ENCODE measurements around the gene FHIT. TPM values are rescaled to one million over a fixed set of nuclear protein-coding genes. Genes with fewer than 3 reads are reported as not detected.

FHIT gene
- polyA plus RNA-seq, 1 of the 3 experiments (the other 2 are of a cell fraction) = 0.41 TPM

- Histone ChIP-seq H3K4me1 (ENCODE audit: control insufficient read depth in 1 of 2, insufficient read depth in 2 of 2, low read depth in 1 of 2, low read length in 1 of 2) (no peaks in the 10 kb centered on the region), H3K79me2 (ENCODE audit: insufficient read depth) (no peaks in the 10 kb centered on the region), H3K27ac (ENCODE audit: low read depth in 2 of 2, low read length in 1 of 2) (no peak overlapping the region), H3K9me2 (no peaks in the 10 kb centered on the region), H3K4me3 (ENCODE audit: low read depth in 2 of 2, low read length in 1 of 2) (no peak overlapping the region), H3K4me2 (no peak overlapping the region), H2AFZ (ENCODE audit: low read depth) (no peak overlapping the region), H3K27me3 (ENCODE audit: insufficient read depth) (no peaks in the 10 kb centered on the region), H3K36me3 (replicated peaks in 1 of 2; ENCODE audit: control insufficient read depth in 1 of 2, insufficient read depth in 2 of 2, low read length in 1 of 2) (no peaks in the 10 kb centered on the region), H3K9me3 (no peaks in the 10 kb centered on the region), H3F3A (replicated peaks; ENCODE audit: insufficient read depth) (no peaks in the 10 kb centered on the region), H3K9ac (no peak overlapping the region), H4K20me1 (ENCODE audit: insufficient read depth) (no peaks in the 10 kb centered on the region)
- ChIA-PET CTCF (no interaction called here), POLR2A (no interaction called here)
- DNase-seq = no peak
- WGBS (ENCODE audit: low lambda C conversion rate) = 68% methylated on average over 12 of the region's 12 CpGs
- TF ChIP-seq MXI1 (IDR thresholded peaks at IDR 0.05; ENCODE audit: low read depth, low read length) (no peak), FOSL2 (IDR thresholded peaks at IDR 0.05; ENCODE audit: borderline replicate concordance, low read depth) (no peak), SIN3A (IDR thresholded peaks at IDR 0.05; ENCODE audit: borderline replicate concordance, low read depth, low read length) (no peak), YY1 (IDR thresholded peaks at IDR 0.05; ENCODE audit: low read depth) (no peak), REST (IDR thresholded peaks at IDR 0.05; ENCODE audit: low read depth, low read length) (no peak), PBX3 (IDR thresholded peaks at IDR 0.05) (no peak), USF2 (IDR thresholded peaks at IDR 0.05; ENCODE audit: borderline replicate concordance, low read depth, low read length) (no peak), GATA2 (CRISPR knock-in tag; IDR thresholded peaks at IDR 0.05) (no peak), IRF3 (IDR thresholded peaks at IDR 0.05; ENCODE audit: low read depth, low read length) (no peak), ELF1 (IDR thresholded peaks at IDR 0.05) (no peak), SMC3 (IDR thresholded peaks at IDR 0.05; ENCODE audit: low read depth, low read length) (no peak)
These were observed 1202.8 kb downstream of the FHIT start for GRCh38 chr3:60048447-60048848.
